Measurements from ENCODE around the gene TSPAN18. TPM values are rescaled to one million over a fixed set of nuclear protein-coding genes. Genes with fewer than 3 reads are reported as not detected.

TSPAN18 gene
- total and polyA plus RNA-seq, 10 of the 15 experiments (the other 5 are each of a cell fraction or from before 2014, with no cell fraction given): 0.02 to 0.77 (median 0.13) TPM; not detected in 1

DNA sequence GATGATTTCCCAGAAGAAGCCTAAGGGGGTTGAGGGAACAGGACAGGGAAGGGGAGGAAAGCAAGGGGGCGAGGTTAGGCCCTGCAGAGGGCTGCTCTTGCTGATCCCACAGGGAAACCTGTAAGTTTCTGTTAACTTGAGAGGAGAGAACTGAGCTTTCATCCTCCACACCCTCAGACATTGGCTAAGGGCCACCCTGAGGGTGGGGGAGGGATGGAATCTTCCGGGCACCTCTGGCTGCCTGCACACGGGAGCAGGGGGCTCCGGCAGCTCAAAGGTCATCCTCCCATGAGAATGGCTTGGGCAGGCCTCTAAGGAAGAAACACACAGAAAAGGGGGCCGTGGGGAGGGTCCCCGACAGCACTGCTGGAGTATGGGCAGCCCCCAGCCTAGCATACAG, 108.1 kb downstream of the TSPAN18 start (continued):
- TF ChIP-seq ZNF622 (IDR thresholded peaks at IDR 0.05) (no peak), ETV6 (conservative IDR thresholded peaks at IDR 0.05 in 1 of 2, IDR thresholded peaks at IDR 0.05 in 1 of 2; ENCODE audit: borderline replicate concordance in 1 of 2, low read depth in 1 of 2) (no peak), DPF2 (IDR thresholded peaks at IDR 0.05) (no peak), KLF5 (IDR thresholded peaks at IDR 0.05; ENCODE audit: partially characterized antibody) (no peak), NFYB (IDR thresholded peaks at IDR 0.05; ENCODE audit: insufficient read depth, low read depth, low read length) (no peak), RELB (IDR thresholded peaks at IDR 0.05; ENCODE audit: low read depth) (no peak), SMC3 (IDR thresholded peaks at IDR 0.05; ENCODE audit: borderline replicate concordance, low read length) (no peak), STAT1 (conservative IDR thresholded peaks at IDR 0.05) (no peak)
- TF ChIP-seq, protein P1, sequence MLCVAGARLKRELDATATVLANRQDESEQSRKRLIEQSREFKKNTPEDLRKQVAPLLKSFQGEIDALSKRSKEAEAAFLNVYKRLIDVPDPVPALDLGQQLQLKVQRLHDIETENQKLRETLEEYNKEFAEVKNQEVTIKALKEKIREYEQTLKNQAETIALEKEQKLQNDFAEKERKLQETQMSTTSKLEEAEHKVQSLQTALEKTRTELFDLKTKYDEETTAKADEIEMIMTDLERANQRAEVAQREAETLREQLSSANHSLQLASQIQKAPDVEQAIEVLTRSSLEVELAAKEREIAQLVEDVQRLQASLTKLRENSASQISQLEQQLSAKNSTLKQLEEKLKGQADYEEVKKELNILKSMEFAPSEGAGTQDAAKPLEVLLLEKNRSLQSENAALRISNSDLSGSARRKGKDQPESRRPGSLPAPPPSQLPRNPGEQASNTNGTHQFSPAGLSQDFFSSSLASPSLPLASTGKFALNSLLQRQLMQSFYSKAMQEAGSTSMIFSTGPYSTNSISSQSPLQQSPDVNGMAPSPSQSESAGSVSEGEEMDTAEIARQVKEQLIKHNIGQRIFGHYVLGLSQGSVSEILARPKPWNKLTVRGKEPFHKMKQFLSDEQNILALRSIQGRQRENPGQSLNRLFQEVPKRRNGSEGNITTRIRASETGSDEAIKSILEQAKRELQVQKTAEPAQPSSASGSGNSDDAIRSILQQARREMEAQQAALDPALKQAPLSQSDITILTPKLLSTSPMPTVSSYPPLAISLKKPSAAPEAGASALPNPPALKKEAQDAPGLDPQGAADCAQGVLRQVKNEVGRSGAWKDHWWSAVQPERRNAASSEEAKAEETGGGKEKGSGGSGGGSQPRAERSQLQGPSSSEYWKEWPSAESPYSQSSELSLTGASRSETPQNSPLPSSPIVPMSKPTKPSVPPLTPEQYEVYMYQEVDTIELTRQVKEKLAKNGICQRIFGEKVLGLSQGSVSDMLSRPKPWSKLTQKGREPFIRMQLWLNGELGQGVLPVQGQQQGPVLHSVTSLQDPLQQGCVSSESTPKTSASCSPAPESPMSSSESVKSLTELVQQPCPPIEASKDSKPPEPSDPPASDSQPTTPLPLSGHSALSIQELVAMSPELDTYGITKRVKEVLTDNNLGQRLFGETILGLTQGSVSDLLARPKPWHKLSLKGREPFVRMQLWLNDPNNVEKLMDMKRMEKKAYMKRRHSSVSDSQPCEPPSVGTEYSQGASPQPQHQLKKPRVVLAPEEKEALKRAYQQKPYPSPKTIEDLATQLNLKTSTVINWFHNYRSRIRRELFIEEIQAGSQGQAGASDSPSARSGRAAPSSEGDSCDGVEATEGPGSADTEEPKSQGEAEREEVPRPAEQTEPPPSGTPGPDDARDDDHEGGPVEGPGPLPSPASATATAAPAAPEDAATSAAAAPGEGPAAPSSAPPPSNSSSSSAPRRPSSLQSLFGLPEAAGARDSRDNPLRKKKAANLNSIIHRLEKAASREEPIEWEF (IDR thresholded peaks at IDR 0.05; ENCODE audit: insufficient replicate concordance, low read depth, low read length): no peak
